Fibroblast of lung (primary cell): ENCODE measurements around the gene CDKN3.

Experiments
- CTCF ChIP-seq, 2 donors: IDR thresholded peaks in 1 of 2; conservative IDR thresholded peaks in 1 of 2; 1 replicate in 1 of 2; 2 replicates in 1 of 2; pipeline ENCODE4 v1.5.1; 2011 to 2012; ENCODE audit warnings: low read length in 2 of 2, control low read depth in 1 of 2, inconsistent platforms in 1 of 2, low read depth in 1 of 2, mild to moderate bottlenecking in 1 of 2
- EZH2 ChIP-seq: IDR thresholded peaks from 2 replicates; pipeline ENCODE4 v1.5.1; 2012; ENCODE audit warnings: low read length, control low read depth, mild to moderate bottlenecking; ENCODE audit errors: missing control alignments

GRCh38 chr14:54374117-54374884 is 22.5 kb upstream of the CDKN3 start:
- no peak for TF ChIP-seq CTCF (conservative IDR thresholded peaks at IDR 0.05 in 1 of 2, IDR thresholded peaks at IDR 0.05 in 1 of 2; ENCODE audit: low read depth in 1 of 2, low read length in 2 of 2)
- TF ChIP-seq EZH2, result no peak
